HG03342 (cell line): ENCODE measurements around the gene SLC41A3.
"Not testable (repeated sequence)": the region's sequence is repeated elsewhere in the genome, so short reads cannot be mapped to it uniquely, and the experiment has no call there.

Experiments
- ATAC-seq: cut with Tn5 transposase; IDR thresholded peaks from one replicate; pipeline ENCODE4 v1.9.1; 2021; ENCODE audit warnings: mild to moderate bottlenecking, moderate library complexity; ENCODE audit not compliant: unreplicated experiment

The SLC41A3 gene

DNA sequence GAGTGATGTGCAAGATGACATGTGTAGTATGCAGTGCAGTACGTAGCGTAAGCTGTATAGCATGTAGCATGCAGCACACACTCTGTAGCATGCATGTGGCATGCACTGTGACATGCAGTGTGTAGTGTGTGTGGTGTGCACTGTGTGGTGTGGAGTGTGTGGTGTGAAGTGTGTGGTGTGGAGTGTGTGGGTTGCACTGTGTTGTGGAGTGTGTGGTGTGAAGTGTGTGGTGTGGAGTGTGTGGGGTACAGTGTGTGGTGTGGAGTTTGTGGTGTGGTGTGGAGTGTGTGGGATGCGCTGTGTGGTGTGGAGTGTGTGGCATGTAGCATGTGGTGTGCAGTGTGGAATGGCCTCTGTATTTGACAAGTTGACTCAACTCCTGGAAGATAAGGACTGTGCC lies 75.7 kb downstream of the SLC41A3 start:
- ATAC-seq: no peak

DNA sequence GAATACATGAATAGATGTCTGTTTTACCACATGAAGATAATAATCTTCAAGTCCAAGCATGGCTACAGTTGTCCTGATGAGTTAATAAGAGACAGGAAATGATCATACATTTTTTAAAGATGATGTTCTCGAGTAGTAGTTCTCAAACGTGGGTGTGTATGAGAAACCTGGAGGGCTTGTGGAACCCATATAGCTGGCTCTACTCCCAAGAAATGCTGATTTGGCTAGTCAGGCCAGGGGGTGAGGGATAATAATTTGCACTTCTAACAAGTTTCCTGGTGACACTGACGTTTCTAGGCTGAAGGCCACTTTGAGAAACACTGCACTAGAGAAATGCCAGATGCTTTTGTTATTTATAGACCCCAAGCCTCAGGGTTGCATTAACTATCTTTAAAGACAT lies 78.0 kb downstream of the SLC41A3 start:
- no peak for ATAC-seq

DNA sequence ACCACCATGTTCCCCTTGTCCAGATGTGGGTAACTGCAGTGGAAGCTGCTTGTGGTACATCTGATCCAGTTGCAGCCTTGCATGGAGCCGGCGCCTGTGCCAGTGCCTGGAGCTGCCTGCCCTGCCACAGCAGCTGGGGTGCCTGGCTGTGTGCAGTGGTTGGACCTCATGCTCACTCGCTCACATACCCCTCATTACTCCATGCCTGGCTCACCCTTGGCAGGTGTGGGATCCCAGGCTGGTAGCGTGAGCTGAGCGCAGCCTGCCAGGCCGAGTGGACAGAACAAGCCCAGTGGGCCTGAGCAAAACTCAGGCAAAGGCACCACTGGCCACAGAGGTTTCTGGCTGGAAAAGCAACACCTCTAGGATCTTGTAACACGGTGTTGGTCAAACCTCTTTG lies 79.2 kb downstream of the SLC41A3 start:
- no peak for ATAC-seq

DNA sequence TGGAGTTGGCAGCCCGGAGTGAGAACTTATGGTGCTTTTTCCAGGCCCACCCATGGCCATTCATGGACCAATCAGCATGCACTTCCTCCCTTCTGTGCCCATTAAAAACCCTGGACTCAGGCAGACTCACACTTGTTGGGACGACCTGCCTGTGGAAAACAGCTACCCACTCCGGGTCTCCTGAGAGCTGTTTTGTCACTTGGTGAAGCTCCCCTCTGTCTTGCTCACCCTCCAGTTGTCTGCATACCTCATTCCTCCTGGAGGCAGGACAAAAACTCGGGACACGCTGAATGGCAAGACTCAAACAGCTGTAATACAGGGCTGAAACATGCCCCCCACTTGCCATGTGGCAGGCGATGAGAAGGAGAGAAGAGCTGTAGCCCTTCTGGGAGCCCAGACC lies 79.7 kb downstream of the SLC41A3 start:
- no peak for ATAC-seq

DNA sequence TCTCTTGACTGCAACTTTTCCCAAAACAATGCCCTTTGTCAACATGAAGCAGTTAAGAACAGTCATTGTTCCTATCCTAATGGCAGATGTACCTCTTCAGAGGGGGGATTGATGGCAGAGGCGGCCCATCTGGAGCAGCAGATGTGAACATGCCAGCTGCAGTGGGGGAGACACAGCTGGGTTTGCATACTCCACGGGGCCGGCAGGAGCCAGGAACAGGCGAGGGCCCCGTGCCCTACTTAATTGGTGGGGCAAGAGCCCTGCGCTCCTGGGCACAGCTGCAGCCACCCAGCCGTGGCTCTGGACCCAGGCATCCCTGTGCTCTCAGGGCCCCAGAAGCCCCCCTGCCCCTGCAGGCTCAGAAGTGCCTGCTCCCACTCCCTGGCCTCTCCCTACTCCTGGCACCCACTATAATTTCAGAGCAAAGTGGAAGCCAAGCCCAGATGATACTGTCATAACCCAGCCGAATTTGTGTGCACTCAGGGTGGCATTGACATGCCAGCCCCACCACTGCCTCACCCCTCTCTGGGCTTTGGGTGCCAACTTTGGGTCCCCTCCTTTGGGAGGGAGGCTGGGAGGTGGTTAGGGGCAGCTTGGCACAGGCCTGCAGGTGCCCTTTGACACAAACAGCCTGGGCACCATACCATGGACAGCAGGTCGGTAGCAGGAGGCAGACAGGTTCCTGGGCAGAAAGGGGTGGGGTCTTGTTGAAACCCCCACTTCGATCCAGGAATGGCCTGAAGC lies 80.3 kb downstream of the SLC41A3 start:
- no peak for ATAC-seq

DNA sequence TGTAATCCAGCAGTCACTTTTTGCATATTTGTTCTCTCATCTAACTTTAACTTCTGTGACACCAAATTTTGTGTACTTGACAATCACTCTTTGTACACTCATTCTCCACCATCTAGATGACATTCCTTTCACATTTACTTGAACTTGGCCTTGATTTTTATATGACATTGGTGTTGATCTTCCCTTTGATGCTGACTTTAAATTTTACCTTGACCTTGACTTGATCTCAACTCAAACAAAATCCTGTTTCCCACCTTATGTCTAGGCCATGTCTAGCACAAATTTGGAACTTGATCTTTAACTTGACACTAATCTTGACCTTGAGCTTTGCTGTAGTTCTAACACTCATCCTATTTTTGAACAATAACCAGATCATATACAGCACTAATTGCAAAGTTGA lies 81.7 kb downstream of the SLC41A3 start:
- ATAC-seq: no peak

DNA sequence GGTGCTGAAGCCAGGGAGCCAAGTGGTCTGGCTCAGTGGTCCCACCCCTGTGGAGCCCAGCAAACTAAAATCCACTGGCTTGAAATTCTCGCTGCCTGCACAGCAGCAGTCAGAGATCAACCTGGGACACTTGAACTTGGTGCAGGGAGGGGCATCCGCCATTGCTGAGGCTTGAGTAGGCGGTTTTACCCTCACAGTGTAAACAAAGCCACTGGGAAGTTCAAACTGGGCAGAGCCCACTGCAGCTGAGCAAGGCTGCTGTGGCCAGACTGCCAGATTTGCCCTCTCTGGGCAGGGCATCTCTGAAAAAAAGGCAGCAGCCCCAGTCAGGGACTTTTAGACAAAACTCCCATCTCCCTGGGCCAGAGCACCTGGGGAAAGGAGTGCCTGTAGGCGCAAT lies 87.2 kb downstream of the SLC41A3 start:
- not testable (repeated sequence) for ATAC-seq

DNA sequence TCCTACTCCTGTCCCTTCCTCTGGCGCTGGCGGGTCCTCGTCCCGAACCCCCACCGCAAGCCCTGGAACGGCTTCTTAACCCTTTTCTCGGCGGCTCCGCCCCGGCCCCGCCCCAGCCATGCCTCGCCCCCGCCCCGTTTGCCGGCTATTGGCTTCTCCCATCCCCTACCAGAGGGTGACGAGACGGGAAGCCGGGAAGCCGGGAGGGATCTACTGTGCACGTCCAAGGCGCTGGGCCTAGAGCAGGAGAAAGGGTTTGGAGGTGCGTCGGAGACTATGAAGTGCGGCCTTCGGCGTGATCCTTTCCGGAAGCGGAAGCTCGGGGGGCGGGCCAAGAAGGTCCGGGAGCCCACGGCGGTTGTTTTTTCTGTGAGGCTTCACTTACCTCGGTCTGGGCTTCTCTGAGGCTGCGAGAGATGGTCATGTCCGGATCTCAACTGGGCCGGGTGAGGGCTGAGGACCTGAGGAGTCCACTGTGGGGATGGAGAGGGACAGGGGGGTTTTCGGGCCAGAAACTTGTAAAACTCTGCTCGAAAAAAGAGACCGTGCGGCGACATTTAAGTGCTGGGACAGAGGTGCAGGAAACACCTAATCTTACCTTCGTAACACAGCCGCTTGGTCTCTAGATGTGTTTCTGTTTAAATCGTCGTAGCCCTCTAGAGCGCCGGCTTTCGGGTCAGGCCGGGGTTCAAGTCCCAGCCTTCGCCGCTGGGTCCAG lies 93.5 kb downstream of the SLC41A3 start:
- no peak for ATAC-seq

DNA sequence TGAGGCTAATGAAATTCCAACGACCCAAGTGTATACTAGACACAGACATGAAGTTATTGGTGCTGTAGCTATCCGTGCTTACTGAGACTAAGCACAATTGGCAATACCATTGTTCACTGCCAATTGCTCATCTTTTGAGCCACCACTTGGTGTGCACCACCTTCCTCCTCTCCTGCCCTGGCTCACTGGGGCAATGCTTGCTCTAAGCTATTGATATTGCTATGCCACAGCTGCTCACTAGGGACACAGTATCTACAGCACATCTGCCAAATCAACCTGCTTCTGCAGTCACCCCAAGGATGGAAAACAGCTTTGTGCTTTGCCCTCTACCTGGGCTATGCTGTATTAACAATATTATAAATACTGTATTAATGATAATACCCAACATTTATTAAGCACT lies 99.0 kb downstream of the SLC41A3 start:
- not testable (repeated sequence) for ATAC-seq

DNA sequence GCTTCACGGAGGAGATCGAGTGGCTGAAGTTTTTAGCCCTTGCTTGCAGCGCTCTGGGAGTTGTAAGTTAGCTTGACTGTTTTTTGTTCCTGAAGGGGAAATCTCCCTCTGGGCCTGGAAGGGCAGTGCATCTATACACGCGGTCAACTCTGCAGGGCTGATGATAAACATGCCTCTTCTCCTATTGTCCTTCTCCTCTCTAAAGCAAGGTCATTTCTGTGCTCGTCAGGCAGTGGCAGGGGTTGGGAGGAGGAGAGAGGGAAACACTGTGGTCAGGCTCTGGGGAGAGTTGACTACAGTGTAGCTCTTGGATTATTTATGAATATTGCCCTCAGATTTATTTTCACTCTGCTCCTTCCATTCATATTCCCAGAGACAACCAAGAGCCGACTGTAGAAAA lies 106.8 kb downstream of the SLC41A3 start:
- ATAC-seq: not testable (repeated sequence)

DNA sequence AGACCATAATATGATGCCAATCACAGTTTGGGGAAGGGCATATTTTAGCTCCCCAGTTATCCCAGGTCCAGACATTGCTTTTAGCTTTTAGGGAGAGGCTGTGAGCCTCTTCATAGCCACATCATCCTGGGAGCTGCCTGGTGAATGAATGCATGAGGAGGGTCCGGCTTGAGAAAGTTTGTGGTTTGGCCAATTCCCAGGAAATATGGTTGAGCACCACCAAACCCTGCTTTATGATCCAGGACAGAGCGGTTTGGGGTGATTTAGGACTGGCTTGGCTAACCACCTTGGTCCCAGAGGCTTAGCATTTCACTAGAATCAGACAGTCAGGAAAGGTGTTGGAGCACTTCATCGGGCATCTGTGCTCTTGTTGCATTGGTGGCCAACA lies 107.9 kb downstream of the SLC41A3 start:
- not testable (repeated sequence) for ATAC-seq

DNA sequence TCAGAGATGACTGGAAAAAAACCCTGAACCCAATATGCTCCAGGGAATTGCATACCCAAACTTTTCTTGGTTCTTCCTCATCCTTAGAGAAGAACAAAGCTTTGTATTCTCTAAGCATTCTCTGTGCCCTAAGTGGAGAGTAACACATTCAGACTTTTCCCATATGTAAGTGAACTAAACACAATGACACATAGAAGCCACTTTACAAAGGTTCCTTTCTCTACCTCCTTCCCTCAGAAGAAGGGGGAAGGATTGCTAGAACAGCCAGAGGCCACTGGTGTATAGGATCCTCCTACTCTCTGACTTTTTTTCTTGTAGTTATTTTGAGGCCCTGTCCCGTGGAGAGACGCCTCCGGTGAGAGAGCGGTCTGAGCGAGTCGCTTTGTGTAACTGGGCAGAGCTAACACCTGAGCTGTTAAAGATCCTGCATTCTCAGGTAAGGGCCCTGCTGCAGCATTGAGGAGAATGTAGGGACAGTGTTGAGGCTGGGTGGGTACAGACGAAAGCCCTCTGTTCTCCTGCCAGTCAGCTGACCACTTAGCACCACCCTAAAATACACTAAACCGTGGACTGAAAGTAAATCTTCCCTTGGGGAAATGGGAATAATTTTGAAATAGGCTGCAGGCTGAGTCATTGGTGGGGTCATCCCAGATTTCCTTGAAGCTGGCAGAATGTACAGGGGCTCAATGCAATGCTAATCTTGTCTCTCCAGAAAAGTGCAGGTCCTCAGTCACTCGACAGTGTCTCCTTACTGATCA lies 108.5 kb downstream of the SLC41A3 start:
- not testable (repeated sequence) for ATAC-seq

DNA sequence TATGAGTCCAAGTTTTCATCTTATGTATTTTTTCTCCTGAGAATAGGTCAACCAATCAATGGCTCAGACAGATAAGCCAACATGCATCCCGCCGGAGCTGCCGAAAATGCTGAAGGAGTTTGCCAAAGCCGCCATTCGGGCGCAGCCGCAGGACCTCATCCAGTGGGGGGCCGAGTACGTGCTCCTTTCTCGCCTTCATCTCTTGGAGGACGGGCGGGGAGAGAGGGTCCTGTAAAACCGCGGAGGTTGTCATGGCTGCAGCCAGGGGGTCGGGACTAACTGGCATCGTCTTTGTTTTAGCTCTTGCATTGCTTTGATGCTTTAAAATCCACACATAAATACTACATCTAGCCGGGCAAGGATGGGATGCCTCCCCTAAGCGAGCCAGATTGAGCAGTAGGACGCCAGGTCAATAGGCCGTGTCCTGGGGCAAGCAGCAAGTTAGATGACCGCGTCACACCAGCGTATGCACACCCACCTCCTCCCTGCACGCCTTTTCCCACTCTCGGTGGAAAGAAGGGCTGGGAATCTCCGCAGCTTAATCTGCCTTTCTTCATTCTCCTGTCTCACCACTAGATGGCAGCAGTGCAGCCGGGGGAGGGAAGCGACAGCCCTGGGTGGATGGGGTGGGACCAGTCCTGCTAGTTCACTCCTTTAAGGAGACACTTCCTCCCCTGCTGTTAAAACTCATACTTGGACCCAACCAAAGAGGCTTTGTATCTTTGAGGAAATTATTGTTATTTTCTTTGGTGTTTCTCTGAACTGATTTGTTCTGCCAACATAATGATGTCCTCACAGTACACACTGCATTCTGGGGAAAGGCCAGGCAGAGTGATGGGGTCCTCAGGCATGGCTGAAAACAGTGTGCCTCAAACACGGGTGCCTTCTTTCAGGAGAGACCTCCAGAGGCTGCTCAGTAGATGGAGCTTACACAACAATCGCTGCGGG lies 111.7 kb downstream of the SLC41A3 start:
- ATAC-seq: not testable (repeated sequence)

DNA sequence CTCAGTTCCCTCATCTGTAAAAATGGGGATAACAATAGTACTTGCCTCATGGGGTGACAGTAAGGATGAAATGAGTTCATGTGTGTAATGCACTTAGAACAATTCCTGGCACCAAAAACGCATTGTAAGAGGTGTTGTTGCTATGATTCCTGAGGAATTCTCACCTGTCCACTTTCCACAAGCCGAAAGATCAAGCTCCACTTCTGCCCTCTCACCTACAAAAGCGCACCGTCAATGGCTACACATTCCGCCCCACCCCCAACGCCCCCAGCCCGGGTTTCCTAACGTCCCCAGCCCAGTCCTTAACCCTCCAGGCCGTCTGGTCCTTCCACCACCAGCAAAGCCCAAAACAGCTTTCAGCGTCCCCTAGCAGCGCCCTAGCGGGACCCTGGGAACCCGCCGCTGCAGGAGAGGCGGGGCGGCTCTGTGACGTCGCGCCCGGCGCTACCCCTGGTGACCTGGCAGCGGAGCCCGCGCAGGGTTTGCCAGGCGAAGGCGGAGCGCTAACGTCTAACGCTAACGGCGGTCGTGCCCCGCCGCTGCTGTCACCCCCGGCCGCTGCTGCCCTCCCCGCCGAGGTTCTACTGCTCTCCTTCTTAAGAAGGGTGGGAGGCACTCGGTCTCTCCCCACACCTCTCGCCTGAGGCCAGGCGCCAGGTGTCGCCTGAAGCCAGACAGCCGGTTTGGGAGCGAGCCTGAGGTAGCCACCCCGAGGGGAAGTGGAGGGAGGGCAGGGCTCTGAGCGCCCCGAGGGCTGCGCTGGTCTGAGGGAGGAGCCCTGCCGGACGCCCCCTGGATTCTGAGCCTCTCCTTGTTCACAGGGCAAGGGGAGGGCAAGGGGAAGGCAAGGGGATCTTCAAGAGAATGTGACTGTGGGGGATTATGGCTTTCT lies 115.0 kb downstream of the SLC41A3 start, which contains the start of gene ROPN1B:
Gene ROPN1B, plus strand, starts transcription at position 478 of the 892 bp plus-strand sequence. CDS start 2,877 bp downstream, outside the sequence.
- not testable (repeated sequence) for ATAC-seq

DNA sequence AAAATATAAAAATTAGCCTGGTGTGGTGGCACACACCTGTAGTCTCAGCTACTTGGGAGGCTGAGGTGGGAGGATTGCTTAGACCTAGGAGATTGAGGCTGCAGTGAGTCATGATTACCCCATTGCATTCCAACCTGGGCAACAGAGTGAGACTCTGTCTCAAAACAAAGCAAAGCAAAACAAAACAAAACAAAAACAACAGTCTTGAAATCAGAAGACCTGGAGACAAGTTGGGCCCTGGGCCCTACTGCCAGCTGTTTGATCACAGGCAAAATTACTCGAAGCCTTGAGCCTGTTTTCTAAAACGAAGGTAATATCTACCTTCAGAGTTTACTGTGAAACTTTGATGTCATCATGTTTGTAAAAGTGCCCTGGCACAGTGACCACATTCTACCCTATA lies 115.8 kb downstream of the SLC41A3 start:
- ATAC-seq: not testable (repeated sequence)

DNA sequence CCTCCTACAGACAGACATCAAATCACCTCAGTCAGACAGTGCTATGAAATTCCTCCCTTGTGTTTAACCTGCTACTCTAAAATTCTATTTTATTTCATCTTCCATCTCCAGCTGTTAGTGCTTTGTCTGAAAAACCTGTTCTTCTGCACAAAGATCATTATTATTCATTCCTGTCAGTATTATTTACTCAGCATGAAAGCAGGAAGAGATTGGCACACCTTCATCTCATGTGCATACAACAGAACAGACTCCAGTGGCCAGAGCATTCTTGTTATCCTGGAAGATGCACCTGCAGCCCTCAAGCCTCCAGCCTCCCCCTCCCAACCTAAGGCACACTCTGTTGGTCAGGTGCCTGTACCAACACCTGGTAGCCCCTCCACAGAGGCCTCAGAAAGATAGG lies 116.8 kb downstream of the SLC41A3 start:
- no peak for ATAC-seq

DNA sequence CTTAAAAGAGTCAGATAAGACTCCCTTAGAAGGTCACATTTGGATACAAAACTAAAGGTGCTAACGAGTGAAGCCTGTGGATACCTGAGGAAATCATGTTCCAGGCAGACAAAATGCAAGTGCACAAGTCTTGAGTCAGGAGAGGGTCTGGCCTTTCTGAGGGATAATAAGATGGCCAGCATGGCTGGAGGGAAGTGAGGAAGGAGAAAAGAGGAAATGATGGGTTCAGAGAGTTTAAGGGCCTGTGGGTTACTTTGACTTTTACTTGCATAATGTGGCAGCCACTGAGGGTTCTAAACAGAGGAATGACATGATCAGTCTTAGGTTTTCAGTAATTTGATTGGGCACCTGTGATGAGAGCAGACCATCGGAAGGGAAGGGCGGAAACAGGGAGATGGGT lies 118.4 kb downstream of the SLC41A3 start:
- no peak for ATAC-seq

DNA sequence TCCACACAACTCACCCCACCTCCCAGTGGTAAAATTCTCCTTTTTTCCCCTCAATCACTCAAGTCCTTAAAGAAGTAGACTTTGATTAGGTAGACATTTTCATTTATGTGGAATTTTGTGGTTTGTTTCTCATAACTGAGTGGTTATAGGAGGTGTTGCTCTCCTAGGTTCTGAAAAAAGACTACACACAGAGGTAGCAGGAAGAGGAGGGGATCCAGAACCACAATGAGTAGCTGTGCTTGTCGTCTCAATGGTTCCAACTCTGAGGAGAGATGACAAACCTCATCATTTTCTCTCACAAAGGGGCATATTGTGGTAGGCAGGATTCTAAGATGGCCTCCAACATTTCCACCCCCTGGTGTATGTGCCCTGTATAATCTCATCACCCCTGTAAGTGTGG lies 120.1 kb downstream of the SLC41A3 start:
- ATAC-seq: not testable (repeated sequence)

DNA sequence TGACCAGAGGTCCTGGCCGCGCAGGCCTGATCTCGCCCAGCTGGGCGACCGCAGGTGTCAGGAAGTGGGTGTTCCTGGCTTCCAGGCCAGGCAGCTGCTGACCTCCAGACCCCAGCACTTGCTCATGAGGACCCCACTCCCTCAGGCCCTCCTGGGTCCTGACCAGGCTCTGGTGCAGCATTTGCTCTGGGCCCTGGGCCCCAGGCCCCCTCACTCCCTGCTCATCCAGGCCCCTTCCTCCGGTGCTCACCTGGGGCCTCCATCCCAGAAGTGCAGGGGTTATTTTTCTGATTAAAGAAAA lies 122.7 kb downstream of the SLC41A3 start:
- ATAC-seq: no peak
